HFFc6 (cell line): ENCODE measurements around the gene ASPRV1. TPM values are rescaled to one million over a fixed set of nuclear protein-coding genes. Genes with fewer than 3 reads are reported as not detected.
"Not testable (repeated sequence)": the region's sequence is repeated elsewhere in the genome, so short reads cannot be mapped to it uniquely, and the experiment has no call there.

Experiments
- DNase-seq: peaks from one replicate; pipeline ENCODE4 v3.0.0-alpha.2; 2018
- H3K27ac Mint-ChIP-seq: 2 replicates; pipeline ENCODE4 v1.8.0; 2020; ENCODE audit warnings: mild to moderate bottlenecking, mixed read lengths
- H3K27me3 Mint-ChIP-seq: 2 replicates; pipeline ENCODE4 v1.8.0; 2021; ENCODE audit warnings: mild to moderate bottlenecking, moderate library complexity, mixed read lengths; ENCODE audit not compliant: insufficient read depth
- H3K36me3 Mint-ChIP-seq: 2 replicates; pipeline ENCODE4 v1.8.0; 2021; ENCODE audit warnings: low read depth, mixed read lengths
- H3K4me1 Mint-ChIP-seq: 2 replicates; pipeline ENCODE4 v1.8.0; 2020; ENCODE audit warnings: low read depth, mixed read lengths
- H3K4me3 Mint-ChIP-seq: 2 replicates; pipeline ENCODE4 v1.8.0; 2020; ENCODE audit warnings: mild to moderate bottlenecking, moderate library complexity, mixed read lengths
- H3K9me3 Mint-ChIP-seq: 2 replicates; pipeline ENCODE4 v1.8.0; 2020; ENCODE audit warnings: mild to moderate bottlenecking, mixed read lengths
- CTCF ChIP-seq: fragments of 200-600 bp; sonication (generic); IDR thresholded peaks from 2 replicates; pipeline ENCODE4 v1.5.0; 2021; ENCODE audit warnings: antibody characterized with exemption, mild to moderate bottlenecking
- total RNA-seq, 6 experiments: library from RNA; stranded (reverse); fragmentation: NEBNext Ultra II Directional; extraction: Animal tissue kit (Norgen Biotek cat#: 25700); gene quantifications; 2 replicates in 1 of 6; 3 replicates in 5 of 6; pipeline ENCODE4 v1.2.3, GENCODE V29; 2021

ASPRV1 gene
- total RNA-seq, 6 experiments from 2014 or later: 0.07 to 0.15 TPM; not detected in 4

- Mint-ChIP-seq H3K27me3 (peaks cover 5% of the 10 kb centered on the region), H3K4me3 (no peak overlapping the region), H3K4me1 (peaks cover 7% of the 10 kb centered on the region; the same call in 1 of the 2 replicates), H3K36me3 (no peaks in the 10 kb centered on the region), H3K9me3 (no peaks in the 10 kb centered on the region), H3K27ac (no peak overlapping the region)
- TF ChIP-seq CTCF: no peak
- DNase-seq: no peak
Measured at GRCh38 chr2:70006447-70006784, 45.0 kb upstream of the ASPRV1 start.

- 0 out of 2 replicates have a peak, but pooled peaks have one; percentile 7 for TF ChIP-seq CTCF
- H3K36me3 Mint-ChIP-seq: no peaks in the 10 kb centered on the region
- H3K27me3 Mint-ChIP-seq: peaks cover 5% of the 10 kb centered on the region
- DNase-seq: no peak
- H3K27ac Mint-ChIP-seq: no peak overlapping the region
- H3K9me3 Mint-ChIP-seq: no peaks in the 10 kb centered on the region
- peaks cover 7% of the 10 kb centered on the region; the same call in 1 of the 2 replicates for H3K4me1 Mint-ChIP-seq
- no peak overlapping the region for H3K4me3 Mint-ChIP-seq
Measured at GRCh38 chr2:70005752-70006446, 44.5 kb upstream of the ASPRV1 start.

GRCh38 chr2:70005216-70005615, 43.8 kb upstream of the ASPRV1 start:
- peaks cover 4% of the 10 kb centered on the region for H3K27me3 Mint-ChIP-seq
- no peak overlapping the region for H3K4me3 Mint-ChIP-seq
- peaks cover 3% of the 10 kb centered on the region; the same call in 1 of the 2 replicates for H3K4me1 Mint-ChIP-seq
- H3K27ac Mint-ChIP-seq: no peak overlapping the region
- DNase-seq: no peak
- TF ChIP-seq CTCF: no peak
- no peaks in the 10 kb centered on the region for H3K36me3 Mint-ChIP-seq
- H3K9me3 Mint-ChIP-seq: no peaks in the 10 kb centered on the region

GRCh38 chr2:70003093-70003830, 41.8 kb upstream of the ASPRV1 start:
- Mint-ChIP-seq H3K27me3 (peaks cover 2% of the 10 kb centered on the region; the same call in 1 of the 2 replicates), H3K9me3 (no peaks in the 10 kb centered on the region), H3K4me3 (no peak overlapping the region), H3K4me1 (no peaks in the 10 kb centered on the region), H3K27ac (no peak overlapping the region), H3K36me3 (no peaks in the 10 kb centered on the region)
- no peak for TF ChIP-seq CTCF
- DNase-seq: no peak

- TF ChIP-seq CTCF: no peak
- no peaks in the 10 kb centered on the region for H3K36me3 Mint-ChIP-seq
- H3K4me1 Mint-ChIP-seq: peaks cover 7% of the 10 kb centered on the region
- H3K27me3 Mint-ChIP-seq: peaks cover 2% of the 10 kb centered on the region; the same call in 1 of the 2 replicates
- H3K27ac Mint-ChIP-seq: no peak overlapping the region
- DNase-seq: no peak
- H3K4me3 Mint-ChIP-seq: no peak overlapping the region
- no peaks in the 10 kb centered on the region for H3K9me3 Mint-ChIP-seq
Measured at GRCh38 chr2:70002241-70002899, 40.9 kb upstream of the ASPRV1 start.

- not testable (repeated sequence) for H3K36me3 Mint-ChIP-seq, DNase-seq, H3K9me3 Mint-ChIP-seq, H3K27ac Mint-ChIP-seq, H3K4me3 Mint-ChIP-seq, H3K27me3 Mint-ChIP-seq
- H3K4me1 Mint-ChIP-seq: peaks cover 16% of the 10 kb centered on the region
Measured at GRCh38 chr2:70000529-70000928, 39.1 kb upstream of the ASPRV1 start.
